Nephron (organoid): ENCODE data around the gene PARVA.

Experiments
- H3K27ac Mint-ChIP-seq, 3 experiments: 2 replicates each; pipeline ENCODE4 v1.8.0; 2020; ENCODE audit warnings: mixed read lengths in 3 of 3, mild to moderate bottlenecking in 2 of 3, moderate library complexity in 1 of 3
- H3K27me3 Mint-ChIP-seq: 2 replicates; pipeline ENCODE4 v1.8.0; 2021; ENCODE audit warnings: low read depth, mild to moderate bottlenecking, moderate library complexity, mixed read lengths
- H3K36me3 Mint-ChIP-seq: 2 replicates; pipeline ENCODE4 v1.8.0; 2020; ENCODE audit warnings: low read depth, mixed read lengths
- H3K4me1 Mint-ChIP-seq: 2 replicates; pipeline ENCODE4 v1.8.0; 2020; ENCODE audit warnings: mixed read lengths
- H3K4me3 Mint-ChIP-seq, 3 experiments: 2 replicates each; pipeline ENCODE4 v1.8.0; 2020; ENCODE audit warnings: mild to moderate bottlenecking in 3 of 3, mixed read lengths in 3 of 3, moderate library complexity in 2 of 3
- H3K9me3 Mint-ChIP-seq: 2 replicates; pipeline ENCODE4 v1.8.0; 2020; ENCODE audit warnings: mixed read lengths
- TF ChIP-seq, protein P1 (sequence below), 3 experiments: fragments of 200-600 bp; sonication (generic); IDR thresholded peaks; one replicate each; pipeline ENCODE4 v1.5.0; 2021; ENCODE audit warnings: antibody characterized with exemption in 3 of 3; ENCODE audit not compliant: unreplicated experiment in 3 of 3

Gene PARVA

DNA sequence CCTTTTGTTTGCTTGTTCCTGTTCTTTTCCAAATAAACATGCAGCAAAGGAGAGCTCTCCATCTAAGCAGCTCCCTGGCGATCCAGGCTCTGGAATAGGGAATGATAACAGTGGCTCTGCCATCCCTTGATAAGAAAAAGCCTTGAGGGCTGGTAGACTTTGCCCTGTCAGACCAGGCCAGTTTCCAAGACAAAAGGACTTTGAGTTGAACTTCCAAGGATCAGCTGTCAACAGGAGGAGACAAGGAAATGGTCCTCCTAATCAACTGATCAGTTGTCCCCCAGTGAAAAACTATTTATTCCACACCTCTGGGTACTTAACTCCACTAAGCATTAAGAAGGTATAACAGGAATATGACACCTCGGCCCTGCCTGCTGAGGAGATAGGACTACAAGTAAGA, 127.8 kb downstream of the PARVA start:
- no peaks in the 10 kb centered on the region for H3K27me3 Mint-ChIP-seq
- TF ChIP-seq, protein P1, sequence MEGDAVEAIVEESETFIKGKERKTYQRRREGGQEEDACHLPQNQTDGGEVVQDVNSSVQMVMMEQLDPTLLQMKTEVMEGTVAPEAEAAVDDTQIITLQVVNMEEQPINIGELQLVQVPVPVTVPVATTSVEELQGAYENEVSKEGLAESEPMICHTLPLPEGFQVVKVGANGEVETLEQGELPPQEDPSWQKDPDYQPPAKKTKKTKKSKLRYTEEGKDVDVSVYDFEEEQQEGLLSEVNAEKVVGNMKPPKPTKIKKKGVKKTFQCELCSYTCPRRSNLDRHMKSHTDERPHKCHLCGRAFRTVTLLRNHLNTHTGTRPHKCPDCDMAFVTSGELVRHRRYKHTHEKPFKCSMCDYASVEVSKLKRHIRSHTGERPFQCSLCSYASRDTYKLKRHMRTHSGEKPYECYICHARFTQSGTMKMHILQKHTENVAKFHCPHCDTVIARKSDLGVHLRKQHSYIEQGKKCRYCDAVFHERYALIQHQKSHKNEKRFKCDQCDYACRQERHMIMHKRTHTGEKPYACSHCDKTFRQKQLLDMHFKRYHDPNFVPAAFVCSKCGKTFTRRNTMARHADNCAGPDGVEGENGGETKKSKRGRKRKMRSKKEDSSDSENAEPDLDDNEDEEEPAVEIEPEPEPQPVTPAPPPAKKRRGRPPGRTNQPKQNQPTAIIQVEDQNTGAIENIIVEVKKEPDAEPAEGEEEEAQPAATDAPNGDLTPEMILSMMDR (IDR thresholded peaks at IDR 0.05; ENCODE audit: unreplicated experiment in 3 of 3) = no peak
- H3K4me1 Mint-ChIP-seq = peaks cover 33% of the 10 kb centered on the region
- H3K36me3 Mint-ChIP-seq = peaks cover 46% of the 10 kb centered on the region
- H3K9me3 Mint-ChIP-seq = no peaks in the 10 kb centered on the region
- H3K4me3 Mint-ChIP-seq = no peak overlapping the region
- H3K27ac Mint-ChIP-seq = peak overlapping the region in 2 of 3 experiments; percentile 30 to 99

DNA sequence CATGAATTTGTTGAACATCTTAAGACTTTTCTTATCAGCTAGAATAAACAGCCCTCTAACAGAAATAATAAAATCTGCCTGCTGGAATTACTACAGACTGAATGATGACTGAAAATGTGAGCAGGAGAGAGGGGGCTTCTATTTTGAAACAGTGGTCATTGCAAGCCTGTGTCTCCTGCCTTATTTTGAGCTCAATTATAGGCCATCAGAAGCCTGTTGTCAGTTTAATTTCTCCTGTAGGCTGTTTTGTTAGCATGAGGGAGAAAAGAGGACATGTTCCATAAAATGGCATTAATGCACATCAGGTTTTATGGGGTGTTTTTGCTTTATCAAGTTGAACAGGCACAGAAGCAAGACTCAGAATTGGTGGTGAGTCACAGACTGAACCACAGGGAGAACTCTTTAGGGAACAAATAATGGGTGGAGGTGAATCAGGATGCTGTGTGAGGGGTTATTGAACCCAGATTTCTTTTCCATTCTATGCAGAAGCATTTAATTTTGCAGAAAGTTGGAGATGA, 129.1 kb downstream of the PARVA start:
- no peak overlapping the region for H3K4me3 Mint-ChIP-seq
- TF ChIP-seq, protein P1 (IDR thresholded peaks at IDR 0.05; ENCODE audit: unreplicated experiment in 3 of 3) = no peak
- peak overlapping the region; percentile 83 to 99 (median 84) for H3K27ac Mint-ChIP-seq
- peaks cover 47% of the 10 kb centered on the region for H3K36me3 Mint-ChIP-seq
- no peaks in the 10 kb centered on the region for H3K9me3 Mint-ChIP-seq
- peaks cover 33% of the 10 kb centered on the region for H3K4me1 Mint-ChIP-seq
- H3K27me3 Mint-ChIP-seq = no peaks in the 10 kb centered on the region

DNA sequence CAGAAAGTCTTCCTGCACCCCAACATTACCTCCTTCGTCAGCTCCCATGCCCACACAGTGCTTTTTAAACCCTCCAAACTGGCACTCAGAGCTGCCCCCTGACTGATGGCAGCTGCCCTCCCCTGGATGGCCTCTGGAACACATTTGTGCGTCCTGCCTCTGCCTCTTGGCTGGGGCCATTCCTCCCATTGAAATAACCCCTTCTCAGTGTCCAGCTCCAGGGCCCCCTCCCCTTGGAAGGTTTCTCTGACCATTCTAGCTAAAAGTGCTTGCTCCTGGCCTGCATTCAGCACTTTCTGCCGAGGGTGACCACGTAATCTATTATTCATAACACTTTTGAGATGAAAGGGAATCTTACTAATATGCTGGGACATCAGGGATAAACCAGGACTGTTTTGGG, 130.0 kb downstream of the PARVA start:
- peaks cover 45% of the 10 kb centered on the region for H3K36me3 Mint-ChIP-seq
- H3K4me1 Mint-ChIP-seq = peaks cover 33% of the 10 kb centered on the region
- H3K27me3 Mint-ChIP-seq = no peaks in the 10 kb centered on the region
- H3K9me3 Mint-ChIP-seq = no peaks in the 10 kb centered on the region
- H3K27ac Mint-ChIP-seq = peak overlapping the region; percentile 92 to 99 (median 97)
- TF ChIP-seq, protein P1 (IDR thresholded peaks at IDR 0.05; ENCODE audit: unreplicated experiment in 3 of 3) = no peak
- peak overlapping the region in 1 of 3 experiments; percentile 18 for H3K4me3 Mint-ChIP-seq

DNA sequence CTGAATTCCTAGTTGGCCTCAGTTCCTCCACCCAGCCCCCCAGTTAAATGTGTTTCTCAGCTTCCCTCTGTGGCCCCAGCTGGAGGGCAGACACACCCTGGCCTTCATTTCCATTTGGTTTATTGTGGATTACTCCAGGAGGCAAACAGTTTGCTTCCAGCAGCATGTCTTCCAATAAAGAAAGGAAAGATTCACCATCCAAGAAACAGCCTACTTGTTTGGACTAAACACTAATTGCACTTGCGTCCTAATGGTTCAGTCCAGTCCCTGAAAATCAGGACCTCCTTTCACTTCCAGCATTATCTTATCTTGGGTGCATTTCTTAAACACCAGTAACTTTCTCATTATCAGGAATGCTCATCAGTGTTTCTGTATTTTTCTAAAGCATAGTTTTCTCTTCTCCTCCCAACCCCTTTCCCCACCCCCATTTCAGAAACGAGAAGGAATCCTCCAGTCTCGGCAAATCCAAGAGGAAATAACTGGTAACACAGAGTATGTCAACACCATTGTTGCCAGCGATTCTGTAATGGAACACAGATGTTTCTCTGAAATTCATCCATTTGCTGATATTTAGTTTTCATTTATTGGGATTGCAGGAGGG, 130.9 kb downstream of the PARVA start:
- peaks cover 29% of the 10 kb centered on the region for H3K4me1 Mint-ChIP-seq
- H3K27me3 Mint-ChIP-seq = no peaks in the 10 kb centered on the region
- TF ChIP-seq, protein P1 (IDR thresholded peaks at IDR 0.05; ENCODE audit: unreplicated experiment in 3 of 3) = no peak
- peak overlapping the region in 2 of 3 experiments; percentile 37 to 56 for H3K4me3 Mint-ChIP-seq
- H3K9me3 Mint-ChIP-seq = no peaks in the 10 kb centered on the region
- peak overlapping the region; percentile 92 to 99 (median 97) for H3K27ac Mint-ChIP-seq
- H3K36me3 Mint-ChIP-seq = peaks cover 41% of the 10 kb centered on the region

DNA sequence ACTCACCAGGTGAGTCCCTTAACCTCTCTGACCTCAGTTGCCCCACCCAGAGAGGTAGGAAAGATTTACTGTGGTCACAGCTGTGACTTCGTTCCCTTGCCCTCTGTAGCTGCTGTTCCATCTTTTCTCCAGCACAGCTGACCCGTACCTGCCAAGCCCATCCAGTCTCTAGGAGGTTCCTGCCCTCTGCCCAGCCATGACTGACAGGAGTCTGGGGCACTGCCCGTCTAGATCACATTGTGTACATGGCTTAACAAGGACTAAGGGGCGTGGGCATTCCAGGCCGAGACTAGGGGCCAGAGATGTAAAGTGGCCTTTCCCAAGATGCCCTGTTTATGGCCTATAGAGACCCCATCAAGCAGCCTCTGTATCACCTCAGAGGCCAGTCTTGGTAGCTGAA, 132.0 kb downstream of the PARVA start:
- H3K27me3 Mint-ChIP-seq = peaks cover 4% of the 10 kb centered on the region
- H3K9me3 Mint-ChIP-seq = no peaks in the 10 kb centered on the region
- peaks cover 28% of the 10 kb centered on the region for H3K4me1 Mint-ChIP-seq
- H3K4me3 Mint-ChIP-seq = no peak overlapping the region
- TF ChIP-seq, protein P1 (IDR thresholded peaks at IDR 0.05; ENCODE audit: unreplicated experiment in 3 of 3) = no peak
- no peak overlapping the region for H3K27ac Mint-ChIP-seq
- H3K36me3 Mint-ChIP-seq = peaks cover 41% of the 10 kb centered on the region

DNA sequence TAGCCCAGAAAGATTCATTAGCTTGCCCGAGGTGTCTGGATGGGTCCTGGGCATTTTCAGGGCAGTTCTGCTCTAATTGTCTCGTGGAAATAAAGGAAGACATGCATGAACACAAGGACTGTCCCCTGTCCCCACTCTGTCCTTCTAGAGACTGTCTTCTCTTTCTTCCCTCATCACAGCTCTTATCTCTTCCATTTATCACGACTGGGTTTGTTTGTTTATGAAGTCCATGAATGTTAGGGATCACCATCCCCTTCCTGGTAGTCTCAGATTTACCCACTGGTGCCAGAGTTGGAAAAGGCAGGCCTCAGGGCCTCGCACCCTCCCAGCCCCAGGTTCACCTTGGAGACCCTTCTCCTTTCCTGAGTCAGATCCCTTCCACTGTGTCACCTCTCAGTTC, 134.8 kb downstream of the PARVA start:
- Mint-ChIP-seq H3K27me3 (peaks cover 4% of the 10 kb centered on the region), H3K4me3 (no peak overlapping the region), H3K4me1 (peaks cover 22% of the 10 kb centered on the region), H3K27ac (no peak overlapping the region), H3K36me3 (peaks cover 45% of the 10 kb centered on the region), H3K9me3 (no peaks in the 10 kb centered on the region)
- TF ChIP-seq, protein P1 (IDR thresholded peaks at IDR 0.05; ENCODE audit: unreplicated experiment in 3 of 3) = no peak
